HL-60 (cell line): Measurements from ENCODE around the gene FGGY.

ENCODE experiments used
- DNase-seq, 2 experiments: peaks; one replicate each; pipeline ENCODE4 v3.0.0-alpha.2; 2010 to 2020; ENCODE audit warnings: low read depth in 1 of 2, low spot score in 1 of 2
- H3K27ac ChIP-seq: fragments of 250-450 bp; sonication (Bioruptor Pico); replicated peaks from 2 replicates; pipeline ENCODE4 v1.5.1; 2020; ENCODE audit warnings: mild to moderate bottlenecking, moderate library complexity
- H3K27me3 ChIP-seq: fragments of 250-450 bp; sonication (Bioruptor Pico); 2 replicates; pipeline ENCODE4 v1.5.1; 2021; ENCODE audit warnings: mild to moderate bottlenecking, moderate library complexity; ENCODE audit not compliant: insufficient read depth, poor library complexity, severe bottlenecking
- H3K4me3 ChIP-seq: replicated peaks from 2 replicates; pipeline ENCODE4 v1.5.1; 2011; ENCODE audit warnings: mild to moderate bottlenecking, control low read depth, low read length; ENCODE audit not compliant: insufficient read depth
- CTCF ChIP-seq: IDR thresholded peaks from one replicate; pipeline ENCODE4 v1.5.1; 2011; ENCODE audit warnings: low read length, control low read depth, inconsistent platforms; ENCODE audit not compliant: insufficient read depth
- GABPA ChIP-seq: IDR thresholded peaks from 2 replicates; pipeline ENCODE4 v1.6.1; 2012; ENCODE audit warnings: low read depth
- POLR2AphosphoS5 ChIP-seq: IDR thresholded peaks from 2 replicates; pipeline ENCODE4 v1.6.1; 2012; ENCODE audit warnings: low read depth
- REST ChIP-seq: IDR thresholded peaks from 2 replicates; pipeline ENCODE4 v1.6.1; 2012; ENCODE audit warnings: low read depth; ENCODE audit not compliant: insufficient replicate concordance
- SPI1 ChIP-seq: IDR thresholded peaks from 2 replicates; pipeline ENCODE4 v1.6.1; 2012; ENCODE audit warnings: low read depth, mild to moderate bottlenecking, borderline replicate concordance

Gene FGGY

GRCh38 chr1:59689730-59690129 lies 392.8 kb downstream of the FGGY start:
- H3K27ac ChIP-seq, result no peak overlapping the region; the same call in 1 of the 2 replicates
- TF ChIP-seq POLR2AphosphoS5 (no peak), CTCF (no peak), GABPA (no peak), REST (no peak), SPI1 (no peak)
- no peak for DNase-seq
- H3K27me3 ChIP-seq, result no peaks in the 10 kb centered on the region
- H3K4me3 ChIP-seq, result no peak overlapping the region

- no peak for DNase-seq
- Histone ChIP-seq H3K27me3 (no peaks in the 10 kb centered on the region), H3K27ac (no peak overlapping the region), H3K4me3 (no peak overlapping the region)
- TF ChIP-seq REST (no peak), POLR2AphosphoS5 (no peak), SPI1 (no peak), GABPA (no peak), CTCF (no peak)
Measured at GRCh38 chr1:59690171-59690930, 393.5 kb downstream of the FGGY start.

- TF ChIP-seq POLR2AphosphoS5 (no peak), SPI1 (no peak), GABPA (no peak), CTCF (no peak)
- H3K27me3 ChIP-seq, result no peaks in the 10 kb centered on the region
Measured at GRCh38 chr1:59691261-59691660, 394.4 kb downstream of the FGGY start.

More at GRCh38 chr1:59691261-59691660, 394.4 kb downstream of the FGGY start:
- Histone ChIP-seq H3K27ac (no peak overlapping the region), H3K4me3 (no peak overlapping the region)
- no peak for DNase-seq
